ENCODE data around the gene EFL1.

The EFL1 gene

GRCh38 chr15:82181371-82181770 is 81.2 kb downstream of the EFL1 start:
- no peak for DNase-seq (ENCODE audit: extremely low read depth, insufficient read length)
- H3K27me3 ChIP-seq (replicated peaks; ENCODE audit: control insufficient read depth, insufficient read depth, low read length): no peaks in the 10 kb centered on the region
- H3K36me3 ChIP-seq (ENCODE audit: control insufficient read depth, insufficient read depth, low read length): no peaks in the 10 kb centered on the region
- no peak overlapping the region for H3K4me3 ChIP-seq (replicated peaks; ENCODE audit: low read depth, low read length)
- TF ChIP-seq CTCF (IDR thresholded peaks at IDR 0.05; ENCODE audit: insufficient read depth, low read length, poor library complexity, severe bottlenecking): no peak

- no peak for DNase-seq (ENCODE audit: extremely low read depth, insufficient read length)
- TF ChIP-seq CTCF (IDR thresholded peaks at IDR 0.05; ENCODE audit: insufficient read depth, low read length, poor library complexity, severe bottlenecking): no peak
- H3K27me3 ChIP-seq (replicated peaks; ENCODE audit: control insufficient read depth, insufficient read depth, low read length): no peaks in the 10 kb centered on the region
- no peak overlapping the region for H3K4me3 ChIP-seq (replicated peaks; ENCODE audit: low read depth, low read length)
- no peaks in the 10 kb centered on the region for H3K36me3 ChIP-seq (ENCODE audit: control insufficient read depth, insufficient read depth, low read length)
Observed at GRCh38 chr15:82178061-82178460, 84.5 kb downstream of the EFL1 start.

GRCh38 chr15:82177291-82178010 is 85.1 kb downstream of the EFL1 start:
- Histone ChIP-seq H3K27me3 (replicated peaks; ENCODE audit: control insufficient read depth, insufficient read depth, low read length) (no peaks in the 10 kb centered on the region), H3K4me3 (replicated peaks; ENCODE audit: low read depth, low read length) (no peak overlapping the region), H3K36me3 (ENCODE audit: control insufficient read depth, insufficient read depth, low read length) (no peaks in the 10 kb centered on the region)
- no peak for TF ChIP-seq CTCF (IDR thresholded peaks at IDR 0.05; ENCODE audit: insufficient read depth, low read length, poor library complexity, severe bottlenecking)
- no peak for DNase-seq (ENCODE audit: extremely low read depth, insufficient read length)

- DNase-seq (ENCODE audit: extremely low read depth, insufficient read length): no peak
- Histone ChIP-seq H3K27me3 (replicated peaks; ENCODE audit: control insufficient read depth, insufficient read depth, low read length) (no peaks in the 10 kb centered on the region), H3K36me3 (ENCODE audit: control insufficient read depth, insufficient read depth, low read length) (no peaks in the 10 kb centered on the region), H3K4me3 (replicated peaks; ENCODE audit: low read depth, low read length) (no peak overlapping the region)
- TF ChIP-seq CTCF (IDR thresholded peaks at IDR 0.05; ENCODE audit: insufficient read depth, low read length, poor library complexity, severe bottlenecking): no peak
Observed at GRCh38 chr15:82176542-82176941, 86.0 kb downstream of the EFL1 start.

- no peak for DNase-seq (ENCODE audit: extremely low read depth, insufficient read length)
- H3K4me3 ChIP-seq (replicated peaks; ENCODE audit: low read depth, low read length): no peak overlapping the region
Observed at GRCh38 chr15:82174471-82175235, 87.9 kb downstream of the EFL1 start.

More at GRCh38 chr15:82174471-82175235, 87.9 kb downstream of the EFL1 start:
- H3K36me3 ChIP-seq (ENCODE audit: control insufficient read depth, insufficient read depth, low read length): no peaks in the 10 kb centered on the region
- TF ChIP-seq CTCF (IDR thresholded peaks at IDR 0.05; ENCODE audit: insufficient read depth, low read length, poor library complexity, severe bottlenecking): no peak
- no peaks in the 10 kb centered on the region for H3K27me3 ChIP-seq (replicated peaks; ENCODE audit: control insufficient read depth, insufficient read depth, low read length)

All from GM06990 (cell line).